Gastrocnemius medialis (tissue), 4 donors: ENCODE results near the gene RPS6KA2. TPM values are rescaled to one million over a fixed set of nuclear protein-coding genes. Genes with fewer than 3 reads are reported as not detected.
"Not testable (repeated sequence)": the region's sequence is repeated elsewhere in the genome, so short reads cannot be mapped to it uniquely, and the experiment has no call there.

Source experiments
- ATAC-seq, 2 donors: fragments of 150-250 bp; one replicate each; pipeline ENCODE4 v1.9.1; 2016
- DNase-seq, 2 donors: peaks; one replicate each; pipeline ENCODE4 v3.0.0-alpha.2; 2019
- H3K27ac ChIP-seq, 4 donors: fragments of 200-600 bp; sonication (generic); 1 replicate in 1 of 4; 2 replicates in 3 of 4; pipeline ENCODE4 v1.5.1; 2016 to 2018; ENCODE audit warnings: mild to moderate bottlenecking in 2 of 4, moderate library complexity in 1 of 4
- H3K27me3 ChIP-seq, 3 donors: fragments of 200-600 bp; sonication (generic) in 2 of 3; 1 replicate in 1 of 3; 2 replicates in 2 of 3; pipeline versions ENCODE4 v1.5.1 to v1.6.0; 2016 to 2019; ENCODE audit warnings: mild to moderate bottlenecking in 1 of 3, moderate library complexity in 1 of 3
- H3K36me3 ChIP-seq, 2 donors: fragments of 200-600 bp; sonication (generic) in 1 of 2; one replicate each; pipeline ENCODE4 v1.5.1; 2017 to 2018
- H3K4me1 ChIP-seq, 2 donors: fragments of 200-600 bp; sonication (generic) in 1 of 2; one replicate each; pipeline ENCODE4 v1.5.1; 2016 to 2017; ENCODE audit warnings: mild to moderate bottlenecking in 2 of 2
- H3K4me3 ChIP-seq, 4 donors: fragments of 200-600 bp; sonication (generic) in 3 of 4; 1 replicate in 1 of 4; 2 replicates in 3 of 4; pipeline ENCODE4 v1.5.1; 2016 to 2019; ENCODE audit warnings: mild to moderate bottlenecking in 2 of 4
- H3K9me3 ChIP-seq, 3 donors: fragments of 200-600 bp; sonication (generic) in 2 of 3; 1 replicate in 1 of 3; 2 replicates in 2 of 3; pipeline ENCODE4 v1.5.1; 2016 to 2019
- POLR2A ChIP-seq, 2 donors: fragments of 450-650 bp; IDR thresholded peaks; one replicate each; pipeline ENCODE4 v1.6.1; 2017; ENCODE audit warnings: antibody characterized with exemption in 2 of 2, mild to moderate bottlenecking in 2 of 2, moderate library complexity in 2 of 2
- in situ Hi-C, 4 donors: fragments of 200-750 bp; cut with MboI; loops; one replicate each; pipeline versions ENCODE4 v1.15.0 to v1.8.0; 2017; ENCODE audit warnings: low sequenced_read_pairs in 4 of 4
- intact Hi-C: fragments of 100-400 bp; cut with DNase I; formaldehyde crosslinking; loops from one replicate; pipeline ENCODE4 v1.15.1; 2023; ENCODE audit warnings: low total_unique reads
- total RNA-seq, 4 donors: library from RNA; depleted of rRNA; stranded (reverse); fragments of >200 nt; gene quantifications; one replicate each; pipeline versions ENCODE4 v1.1.0 to v1.2.3, GENCODE V29; 2016
- TF ChIP-seq, protein P1 (sequence below), 5 experiments: fragments of 450-650 bp in 3 of 5; fragments of 200-600 bp in 2 of 5; sonication (generic) in 2 of 5; IDR thresholded peaks in 4 of 5; conservative IDR thresholded peaks in 1 of 5; 1 replicate in 4 of 5; 2 replicates in 1 of 5; pipeline ENCODE4 v1.5.1; 2016 to 2019; ENCODE audit warnings: antibody characterized with exemption in 5 of 5, mild to moderate bottlenecking in 3 of 5, moderate library complexity in 3 of 5

RPS6KA2 gene
- total RNA-seq, 4 donors from 2014 or later, result 18.7 to 35.7 (median 27.4) TPM

DNA sequence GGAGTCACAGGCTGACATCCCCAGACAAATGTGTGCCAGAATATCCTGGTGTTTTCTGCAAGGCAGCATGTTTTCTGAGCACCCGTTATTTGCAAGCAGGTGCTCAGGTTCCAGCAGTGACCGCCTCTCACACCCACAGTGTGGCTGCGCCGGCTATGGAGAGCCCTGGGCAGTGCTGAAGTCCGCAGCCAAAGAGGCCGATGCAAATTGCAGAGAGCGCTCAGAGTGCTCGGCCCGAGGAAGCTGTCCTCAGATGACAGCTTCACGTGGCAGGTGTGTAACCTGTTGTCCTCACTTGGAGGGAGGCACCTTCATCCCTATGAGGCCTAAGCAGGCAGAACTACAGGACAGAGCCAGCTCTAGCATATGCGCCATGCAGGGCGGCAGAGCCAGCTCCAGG lies 220.9 kb downstream of the RPS6KA2 start:
- Histone ChIP-seq H3K36me3 (no peaks in the 10 kb centered on the region), H3K27me3 (peaks cover 0 to 4% (median 0%) of the 10 kb centered on the region in 3 donors), H3K27ac (no peak overlapping the region), H3K4me3 (no peak overlapping the region), H3K4me1 (no peaks in the 10 kb centered on the region), H3K9me3 (no peaks in the 10 kb centered on the region)
- DNase-seq, result no peak
- intact Hi-C loops (no loop called here), in situ Hi-C loops (loop anchor here in 1 of 4 donors (10.0 kb wide), 1 partner anchor 131 kb away; no protein-coding TSS in a partner anchor)
- no peak for ATAC-seq
- TF ChIP-seq, protein P1, sequence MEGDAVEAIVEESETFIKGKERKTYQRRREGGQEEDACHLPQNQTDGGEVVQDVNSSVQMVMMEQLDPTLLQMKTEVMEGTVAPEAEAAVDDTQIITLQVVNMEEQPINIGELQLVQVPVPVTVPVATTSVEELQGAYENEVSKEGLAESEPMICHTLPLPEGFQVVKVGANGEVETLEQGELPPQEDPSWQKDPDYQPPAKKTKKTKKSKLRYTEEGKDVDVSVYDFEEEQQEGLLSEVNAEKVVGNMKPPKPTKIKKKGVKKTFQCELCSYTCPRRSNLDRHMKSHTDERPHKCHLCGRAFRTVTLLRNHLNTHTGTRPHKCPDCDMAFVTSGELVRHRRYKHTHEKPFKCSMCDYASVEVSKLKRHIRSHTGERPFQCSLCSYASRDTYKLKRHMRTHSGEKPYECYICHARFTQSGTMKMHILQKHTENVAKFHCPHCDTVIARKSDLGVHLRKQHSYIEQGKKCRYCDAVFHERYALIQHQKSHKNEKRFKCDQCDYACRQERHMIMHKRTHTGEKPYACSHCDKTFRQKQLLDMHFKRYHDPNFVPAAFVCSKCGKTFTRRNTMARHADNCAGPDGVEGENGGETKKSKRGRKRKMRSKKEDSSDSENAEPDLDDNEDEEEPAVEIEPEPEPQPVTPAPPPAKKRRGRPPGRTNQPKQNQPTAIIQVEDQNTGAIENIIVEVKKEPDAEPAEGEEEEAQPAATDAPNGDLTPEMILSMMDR (IDR thresholded peaks at IDR 0.05 in 4 of 5, conservative IDR thresholded peaks at IDR 0.05 in 1 of 5), result no peak
- no peak for TF ChIP-seq POLR2A (IDR thresholded peaks at IDR 0.05)

DNA sequence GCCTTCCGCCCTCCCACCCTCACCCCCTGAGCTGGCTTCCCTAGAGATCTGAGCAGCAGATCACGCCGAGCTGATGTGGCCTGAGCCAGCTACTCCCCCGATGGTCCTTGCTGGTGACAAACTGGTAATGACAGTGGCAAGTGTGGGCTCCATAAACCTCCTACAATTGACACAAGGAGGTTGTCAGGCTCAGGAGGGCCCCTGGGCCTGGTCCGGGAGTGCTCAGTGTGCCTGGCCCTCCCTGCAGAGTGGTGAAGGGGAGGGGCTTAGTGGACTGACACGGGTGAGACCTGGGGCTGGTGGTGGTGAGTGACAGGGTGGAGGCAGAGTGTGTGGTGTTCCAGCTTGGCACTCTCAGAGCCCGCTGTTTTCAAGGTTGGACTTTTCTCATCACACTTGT lies 221.7 kb downstream of the RPS6KA2 start:
- intact Hi-C loops, result no loop called here
- in situ Hi-C loops, result loop anchor here in 1 of 4 donors (10.0 kb wide), 1 partner anchor 131 kb away; no protein-coding TSS in a partner anchor
- Histone ChIP-seq H3K27ac (no peak overlapping the region), H3K36me3 (no peaks in the 10 kb centered on the region), H3K9me3 (no peaks in the 10 kb centered on the region), H3K4me3 (no peak overlapping the region), H3K27me3 (peaks cover 0 to 4% (median 0%) of the 10 kb centered on the region in 3 donors), H3K4me1 (no peaks in the 10 kb centered on the region)
- TF ChIP-seq, protein P1 (IDR thresholded peaks at IDR 0.05 in 4 of 5, conservative IDR thresholded peaks at IDR 0.05 in 1 of 5), result no peak
- TF ChIP-seq POLR2A (IDR thresholded peaks at IDR 0.05), result no peak
- DNase-seq, result no peak
- no peak for ATAC-seq

DNA sequence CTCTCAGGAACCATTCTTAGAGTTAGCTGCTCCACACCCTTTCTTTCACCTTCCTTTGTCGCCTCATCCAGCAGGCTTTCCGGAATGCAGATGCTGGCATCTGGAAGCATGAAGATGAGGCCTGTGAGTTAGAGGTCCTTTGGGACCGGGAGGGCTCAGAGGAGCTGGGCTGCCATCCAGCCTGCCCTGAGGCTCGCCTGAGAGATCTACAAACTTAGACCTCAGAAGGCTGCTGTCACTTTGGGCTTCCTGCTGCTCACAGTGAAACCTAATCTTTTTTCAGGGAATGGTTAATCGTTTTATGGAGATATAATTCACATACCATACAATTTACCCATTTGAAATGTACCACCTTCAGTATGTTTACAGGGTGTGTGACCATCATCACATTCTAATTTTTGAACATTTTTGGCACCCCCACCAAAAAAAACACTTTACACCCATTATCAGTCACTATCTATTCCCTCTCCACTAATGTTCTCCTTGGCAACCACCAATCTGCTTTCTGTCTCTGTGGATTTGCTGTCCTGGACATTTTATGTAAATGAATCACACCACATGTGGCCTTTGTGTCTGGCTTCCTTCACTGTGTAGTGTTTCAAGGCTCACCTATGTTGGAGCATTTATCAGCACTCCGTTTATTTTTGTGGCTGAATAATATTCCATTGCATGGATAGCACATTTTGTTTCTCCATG lies 224.3 kb downstream of the RPS6KA2 start:
- in situ Hi-C loops, result loop anchor here (5.0 to 10.0 kb wide), 3 partner anchors 125 to 130 kb away; no protein-coding TSS in a partner anchor

DNA sequence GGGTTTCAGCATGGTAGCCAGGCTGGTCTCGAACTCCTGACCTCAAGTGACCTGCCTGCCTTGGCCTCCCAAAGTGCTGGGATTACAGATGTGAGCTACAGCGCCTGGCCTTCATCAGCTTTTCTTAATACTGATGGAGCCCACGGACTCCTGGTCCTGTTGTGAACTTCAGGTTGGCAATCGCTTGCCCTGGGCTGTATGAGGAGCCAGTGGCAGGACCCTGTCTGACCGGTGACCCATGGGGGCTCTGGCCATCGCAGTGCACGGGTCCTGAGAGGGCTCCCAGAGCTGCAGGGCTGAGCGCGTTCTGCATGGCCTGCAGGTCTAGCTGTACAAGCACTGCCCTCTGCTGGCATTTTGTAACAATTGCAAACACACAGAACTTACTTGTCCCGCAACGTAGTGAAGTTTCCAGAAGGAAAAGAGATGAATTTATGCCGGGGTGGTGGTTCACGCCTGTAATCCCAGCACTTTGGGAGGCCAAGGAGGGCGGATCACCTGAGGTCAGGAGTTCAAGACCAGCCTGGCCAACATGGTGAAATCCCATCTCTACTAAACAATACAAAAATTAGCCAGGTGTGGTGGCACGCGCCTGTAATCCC lies 226.3 kb downstream of the RPS6KA2 start:
- intact Hi-C loops (loop anchor here (1.0 kb wide), 2 partner anchors 87 to 125 kb away; no protein-coding TSS in a partner anchor), in situ Hi-C loops (loop anchor here (5.0 to 10.0 kb wide), 3 partner anchors 123 to 128 kb away; no protein-coding TSS in a partner anchor)
- H3K4me1 ChIP-seq, H3K27ac ChIP-seq, H3K4me3 ChIP-seq, H3K27me3 ChIP-seq, H3K36me3 ChIP-seq, H3K9me3 ChIP-seq: not testable (repeated sequence)
- peak; percentile 46 to 48 for DNase-seq
- ATAC-seq, result peak; percentile 66 to 84
- TF ChIP-seq, protein P1 (IDR thresholded peaks at IDR 0.05 in 4 of 5, conservative IDR thresholded peaks at IDR 0.05 in 1 of 5), result peak; percentile 59 to 85 (median 80)

More for the DNA sequence above, 224.3 kb downstream of the RPS6KA2 start:
- Histone ChIP-seq H3K27me3 (peaks cover 0 to 4% (median 0%) of the 10 kb centered on the region in 3 donors), H3K36me3 (no peaks in the 10 kb centered on the region), H3K27ac (no peak overlapping the region), H3K4me1 (no peaks in the 10 kb centered on the region), H3K4me3 (no peak overlapping the region), H3K9me3 (no peaks in the 10 kb centered on the region)
- ATAC-seq, result no peak
- DNase-seq, result no peak
- intact Hi-C loops, result no loop called here
- TF ChIP-seq, protein P1 (IDR thresholded peaks at IDR 0.05 in 4 of 5, conservative IDR thresholded peaks at IDR 0.05 in 1 of 5), result no peak
- no peak for TF ChIP-seq POLR2A (IDR thresholded peaks at IDR 0.05)
